GM23338 (cell line): ENCODE results near the gene ZNF716.

Experiments used
- CTCF ChIP-seq, 2 experiments: fragments of 200-600 bp in 1 of 2; sonication (generic) in 1 of 2; conservative IDR thresholded peaks; 2 replicates each; pipeline versions ENCODE4 v1.5.1 to v1.6.1; 2016 to 2017; ENCODE audit warnings: antibody characterized with exemption in 2 of 2, low read depth in 2 of 2, mild to moderate bottlenecking in 2 of 2, moderate library complexity in 1 of 2
- EZH2 ChIP-seq: fragments of 200-600 bp; sonication (generic); IDR thresholded peaks from one replicate; pipeline ENCODE4 v1.8.0; 2017; ENCODE audit warnings: antibody characterized with exemption, mild to moderate bottlenecking, low read depth; ENCODE audit not compliant: unreplicated experiment
- EZH2phosphoT487 ChIP-seq: fragments of 200-600 bp; sonication (generic); IDR thresholded peaks from one replicate; pipeline ENCODE4 v1.8.1; 2018; ENCODE audit warnings: antibody characterized with exemption; ENCODE audit not compliant: unreplicated experiment
- JUNB ChIP-seq: IDR thresholded peaks from one replicate; pipeline ENCODE4 v1.6.1; 2016; ENCODE audit warnings: antibody characterized with exemption; ENCODE audit not compliant: unreplicated experiment
- POLR2AphosphoS5 ChIP-seq: IDR thresholded peaks from 2 replicates; pipeline ENCODE4 v1.6.1; 2016; ENCODE audit warnings: antibody characterized with exemption, low read depth
- REST ChIP-seq: IDR thresholded peaks from one replicate; pipeline ENCODE4 v1.6.1; 2018; ENCODE audit warnings: antibody characterized with exemption; ENCODE audit not compliant: unreplicated experiment
- ZNF331 ChIP-seq: fragments of 250-450 bp; sonication (Bioruptor Pico); IDR thresholded peaks from 2 replicates; pipeline ENCODE4 v1.5.0; 2020; ENCODE audit warnings: low read depth, mild to moderate bottlenecking, moderate library complexity

GRCh38 chr7:57449904-57450303, at the start of gene ZNF716:
- no peak for TF ChIP-seq CTCF (conservative IDR thresholded peaks at IDR 0.05; ENCODE audit: low read depth in 2 of 2)
- TF ChIP-seq EZH2phosphoT487 = no peak
- no peak for TF ChIP-seq REST
- no peak for TF ChIP-seq EZH2
- TF ChIP-seq POLR2AphosphoS5 = no peak
- no peak for TF ChIP-seq ZNF331
- no peak for TF ChIP-seq JUNB
